H1 (cell line): ENCODE measurements around the gene PPIL3. TPM values are rescaled to one million over a fixed set of nuclear protein-coding genes. Genes with fewer than 3 reads are reported as not detected.

ENCODE experiments used
- CTCF ChIA-PET: fragments of 300-600 bp; sonication (Branson Sonifier 250); formaldehyde crosslinking; loops from one replicate; lab custom pipeline; 2021; ENCODE audit not compliant: partially characterized antibody; lab: Charles Lee
- POLR2A ChIA-PET: fragments of 300-600 bp; sonication (Branson Sonifier 250); formaldehyde crosslinking; loops from one replicate; lab custom pipeline; 2021; ENCODE audit warnings: inconsistent platforms; ENCODE audit not compliant: partially characterized antibody; lab: Charles Lee
- DNase-seq, 2 experiments: peaks; one replicate each; pipeline versions ENCODE4 v3.0.0 to v3.0.0-alpha.2; 2010 to 2022; ENCODE audit warnings: low spot score in 2 of 2, low read depth in 1 of 2, mixed read lengths in 1 of 2
- FAIRE-seq: peaks from 2 replicates; lab custom pipeline; 2011; peaks lifted over from hg19 to GRCh38; lab: Jason Lieb, UNC
- H2AFZ ChIP-seq: 2 replicates; pipeline ENCODE4 v1.8.1; 2012; ENCODE audit warnings: low read length, inconsistent platforms
- H2AK5ac ChIP-seq: 2 replicates; pipeline ENCODE4 v1.6.1; 2013; ENCODE audit warnings: low read depth, low read length
- H2BK120ac ChIP-seq: replicated peaks from 2 replicates; pipeline ENCODE3; 2013; ENCODE audit warnings: low read depth, low read length, inconsistent platforms
- H2BK12ac ChIP-seq: 2 replicates; pipeline ENCODE4 v1.6.1; 2013; ENCODE audit warnings: low read depth, low read length
- H2BK15ac ChIP-seq: 2 replicates; pipeline ENCODE4 v1.6.1; 2013; ENCODE audit warnings: low read length
- H2BK20ac ChIP-seq: 2 replicates; pipeline ENCODE4 v1.6.1; 2013; ENCODE audit warnings: low read length
- H2BK5ac ChIP-seq: 2 replicates; pipeline ENCODE4 v1.6.1; 2013; ENCODE audit warnings: low read depth, low read length
- H3K14ac ChIP-seq: 2 replicates; pipeline ENCODE4 v1.6.1; 2013; ENCODE audit warnings: inconsistent platforms; ENCODE audit not compliant: insufficient read length
- H3K18ac ChIP-seq: 2 replicates; pipeline ENCODE4 v1.6.1; 2013; ENCODE audit warnings: low read length; ENCODE audit errors: extremely low read depth
- H3K23ac ChIP-seq: 2 replicates; pipeline ENCODE4 v1.6.1; 2013; ENCODE audit warnings: inconsistent platforms; ENCODE audit not compliant: insufficient read length
- H3K23me2 ChIP-seq: 2 replicates; pipeline ENCODE4 v1.6.1; 2013; ENCODE audit warnings: low read depth, low read length
- H3K27ac ChIP-seq: 2 replicates; pipeline ENCODE4 v1.6.1; 2011; ENCODE audit warnings: low read depth, low read length, inconsistent platforms
- H3K27me3 ChIP-seq, 4 experiments: replicated peaks in 1 of 4; 1 replicate in 1 of 4; 2 replicates in 3 of 4; pipeline versions ENCODE4 v1.6.1 to v1.8.1; 2011 to 2013; ENCODE audit warnings: low read length in 3 of 4, mild to moderate bottlenecking in 3 of 4, inconsistent platforms in 2 of 4, mixed read lengths in 2 of 4, moderate library complexity in 1 of 4; ENCODE audit not compliant: control insufficient read depth in 3 of 4, insufficient read depth in 3 of 4; ENCODE audit errors: extremely low read depth in 1 of 4
- H3K36me3 ChIP-seq, 4 experiments: 2 replicates each; pipeline versions ENCODE4 v1.6.1 to v1.8.1; 2011 to 2013; ENCODE audit warnings: mild to moderate bottlenecking in 4 of 4, low read length in 3 of 4, moderate library complexity in 2 of 4, control low read depth in 1 of 4, inconsistent platforms in 1 of 4; ENCODE audit not compliant: insufficient read depth in 4 of 4, control insufficient read depth in 2 of 4
- H3K4ac ChIP-seq: replicated peaks from 2 replicates; pipeline ENCODE3; 2013; ENCODE audit warnings: low read length, low read depth, mixed read lengths, inconsistent platforms; ENCODE audit not compliant: insufficient read length
- H3K4me1 ChIP-seq, 4 experiments: replicated peaks in 1 of 4; 1 replicate in 1 of 4; 2 replicates in 3 of 4; pipeline versions ENCODE4 v1.6.1 to v1.8.1; 2011 to 2013; ENCODE audit warnings: low read length in 3 of 4, inconsistent platforms in 2 of 4, mixed read lengths in 1 of 4; ENCODE audit not compliant: insufficient read depth in 4 of 4, control insufficient read depth in 3 of 4
- H3K4me2 ChIP-seq, 2 experiments: 2 replicates each; pipeline versions ENCODE4 v1.6.1 to v1.8.1; 2011 to 2013; ENCODE audit warnings: low read depth in 2 of 2, low read length in 2 of 2, control low read depth in 1 of 2, inconsistent platforms in 1 of 2, mild to moderate bottlenecking in 1 of 2; ENCODE audit not compliant: insufficient read depth in 1 of 2
- H3K4me3 ChIP-seq, 4 experiments: fragments of 200-600, 300-600 bp in 1 of 4; sonication (generic), shearing (Covaris generic), sonication (Bioruptor Twin) in 1 of 4; 2 replicates each; pipeline versions ENCODE4 v1.5.1 to v1.8.1; 2011 to 2016; ENCODE audit warnings: low read length in 4 of 4, low read depth in 3 of 4, control low read depth in 2 of 4, inconsistent platforms in 2 of 4, mild to moderate bottlenecking in 2 of 4, mixed read lengths in 1 of 4, moderate library complexity in 1 of 4; ENCODE audit not compliant: insufficient read depth in 2 of 4; ENCODE audit errors: extremely low read depth in 1 of 4
- H3K56ac ChIP-seq: replicated peaks from 2 replicates; pipeline ENCODE3; 2013; ENCODE audit warnings: low read depth, mild to moderate bottlenecking, mixed read lengths, low read length, inconsistent platforms; ENCODE audit not compliant: insufficient read length
- H3K79me1 ChIP-seq: 2 replicates; pipeline ENCODE4 v1.6.1; 2013; ENCODE audit warnings: low read depth, low read length, control low read depth
- H3K79me2 ChIP-seq, 2 experiments: 2 replicates each; pipeline versions ENCODE4 v1.6.1 to v1.8.1; 2012 to 2013; ENCODE audit warnings: low read length in 2 of 2, mild to moderate bottlenecking in 2 of 2, inconsistent platforms in 1 of 2; ENCODE audit not compliant: insufficient read depth in 2 of 2, control insufficient read depth in 1 of 2
- H3K9ac ChIP-seq, 4 experiments: replicated peaks in 1 of 4; 1 replicate in 1 of 4; 2 replicates in 3 of 4; pipeline versions ENCODE4 v1.6.1 to v1.8.1; 2011 to 2013; ENCODE audit warnings: low read depth in 3 of 4, low read length in 3 of 4, control low read depth in 2 of 4, mild to moderate bottlenecking in 2 of 4, moderate library complexity in 2 of 4, inconsistent platforms in 1 of 4; ENCODE audit errors: extremely low read depth in 1 of 4
- H3K9me3 ChIP-seq, 2 experiments: 2 replicates each; pipeline versions ENCODE4 v1.6.1 to v1.8.1; 2012 to 2013; ENCODE audit warnings: mild to moderate bottlenecking in 2 of 2, moderate library complexity in 2 of 2, control low read depth in 1 of 2, inconsistent platforms in 1 of 2, low read depth in 1 of 2, low read length in 1 of 2, mixed read lengths in 1 of 2; ENCODE audit not compliant: insufficient read depth in 2 of 2
- H4K20me1 ChIP-seq, 2 experiments: replicated peaks in 1 of 2; 2 replicates each; pipeline versions ENCODE3 to v1.8.1; 2011 to 2013; ENCODE audit warnings: inconsistent platforms in 2 of 2, low read length in 2 of 2, mild to moderate bottlenecking in 1 of 2; ENCODE audit not compliant: insufficient read depth in 2 of 2, control insufficient read depth in 1 of 2
- H4K5ac ChIP-seq: 2 replicates; pipeline ENCODE4 v1.6.1; 2013; ENCODE audit warnings: low read length, low read depth, mixed read lengths, inconsistent platforms; ENCODE audit not compliant: insufficient read length
- H4K8ac ChIP-seq: 2 replicates; pipeline ENCODE4 v1.8.0; 2013; ENCODE audit warnings: mild to moderate bottlenecking, moderate library complexity, low read length, inconsistent platforms; ENCODE audit not compliant: insufficient read depth; ENCODE audit errors: extremely low read depth
- H4K91ac ChIP-seq: replicated peaks from 2 replicates; pipeline ENCODE3; 2013; ENCODE audit warnings: low read length, mixed read lengths, inconsistent platforms; ENCODE audit not compliant: insufficient read length
- E2F6 ChIP-seq: IDR thresholded peaks from 2 replicates; pipeline ENCODE4 v1.6.1; 2012; ENCODE audit warnings: inconsistent platforms
- RAD21 ChIP-seq, 2 experiments: IDR thresholded peaks in 1 of 2; conservative IDR thresholded peaks in 1 of 2; 2 replicates each; pipeline ENCODE4 v1.6.1; 2011; ENCODE audit warnings: low read depth in 2 of 2, low read length in 2 of 2, improper control_type of control experiment in 1 of 2, inconsistent platforms in 1 of 2, mild to moderate bottlenecking in 1 of 2, moderate library complexity in 1 of 2
- RXRA ChIP-seq: IDR thresholded peaks from 2 replicates; pipeline ENCODE4 v1.6.1; 2011; ENCODE audit warnings: low read depth, mild to moderate bottlenecking, low read length, moderate library complexity; ENCODE audit not compliant: insufficient read depth
- TBP ChIP-seq: IDR thresholded peaks from 2 replicates; pipeline ENCODE4 v1.6.1; 2011; ENCODE audit warnings: low read depth, low read length, improper control_type of control experiment
- WGBS, 2 experiments: shearing (Covaris generic) in 1 of 2; methylation state at CpG; one replicate each; pipeline versions ENCODE4 v1.1.6 to v1.1.7; 2013 to 2015; ENCODE audit warnings: low lambda C conversion rate in 2 of 2, mixed read lengths in 2 of 2, inconsistent platforms in 1 of 2, low coverage in 1 of 2, missing lambda C conversion rate in 1 of 2; ENCODE audit not compliant: insufficient replicate concordance in 2 of 2, insufficient coverage in 1 of 2, insufficient read length in 1 of 2; ENCODE audit errors: extremely low coverage in 1 of 2, missing lambda C conversion rate in 1 of 2; 5-methylcytosine and 5-hydroxymethylcytosine counted together
- polyA plus RNA-seq, 7 experiments: library from polyadenylated mRNA; depleted of rRNA in 3 of 7; stranded (reverse) in 5 of 7; unstranded in 2 of 7; fragments of >200 nt in 5 of 7; fragments of 200-250 nt in 2 of 7; gene quantifications; 1 replicate in 5 of 7; 2 replicates in 1 of 7; 4 replicates in 1 of 7; pipeline versions ENCODE4 v1.2.1 to v1.2.3, GENCODE V29; 2011 to 2013; ENCODE audit warnings: missing spikeins in 2 of 7, mixed read lengths in 2 of 7
- total RNA-seq: library from RNA; stranded (reverse); fragmentation: NEBNext Ultra II Directional; extraction: Animal tissue kit (Norgen Biotek cat#: 25700); gene quantifications from 2 replicates; pipeline ENCODE4 v1.2.1, GENCODE V29; 2021
- TF ChIP-seq, protein P1 (sequence below): IDR thresholded peaks from 2 replicates; pipeline ENCODE4 v1.6.1; 2012; ENCODE audit warnings: inconsistent platforms

Gene PPIL3
- total and polyA plus RNA-seq, 2 of the 8 experiments (the other 6 are each of a cell fraction or from before 2014, with no cell fraction given) = 30.4 to 48.7 TPM

DNA sequence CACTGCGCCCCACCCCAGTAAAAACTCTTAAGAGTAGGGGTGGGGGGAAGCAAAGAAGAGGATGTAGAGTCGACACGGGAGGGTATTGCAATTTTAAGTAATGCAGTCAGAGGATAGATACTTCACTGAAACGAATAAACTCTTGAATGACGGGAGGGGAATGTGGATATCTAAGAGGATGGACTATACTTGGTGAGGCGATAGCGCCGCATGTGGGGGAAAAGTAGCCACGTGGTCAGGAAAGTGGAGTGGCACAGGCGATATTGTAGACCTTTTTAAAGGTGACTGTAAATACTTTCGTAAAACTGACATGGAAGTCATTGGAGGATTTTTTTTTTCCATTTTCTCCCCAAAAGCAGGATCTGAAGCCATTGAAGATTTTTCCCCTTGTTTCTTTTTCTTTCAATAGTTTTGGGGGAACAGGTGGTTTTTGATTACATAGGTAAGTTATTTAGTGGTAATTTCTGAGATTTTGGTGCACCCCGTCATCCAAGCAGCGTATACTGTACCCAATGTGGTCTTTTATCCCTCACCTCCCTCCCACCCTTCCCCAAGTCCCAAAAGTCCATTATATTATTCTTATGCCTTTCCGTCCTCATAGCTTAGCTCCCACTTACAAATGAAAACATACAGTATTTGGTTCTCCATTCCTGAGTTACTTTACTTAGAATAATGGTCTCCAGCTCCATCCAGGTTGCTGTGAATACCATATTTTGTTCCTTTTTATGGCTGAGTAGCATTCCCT is 38.2 kb downstream of the PPIL3 start:
- H3K36me3 ChIP-seq = peaks cover 17 to 48% (median 31%) of the 10 kb centered on the region in 4 experiments
- H2BK20ac ChIP-seq = no peak overlapping the region
- no peak overlapping the region for H3K4me3 ChIP-seq
- H2BK5ac ChIP-seq = no peak overlapping the region
- H3K27me3 ChIP-seq = no peaks in the 10 kb centered on the region
- no peak overlapping the region for H2AFZ ChIP-seq
- no peak overlapping the region for H3K23ac ChIP-seq
- no peak overlapping the region for H4K91ac ChIP-seq
- no peak overlapping the region for H3K27ac ChIP-seq
- DNase-seq (no peak), FAIRE-seq (no peak)
- ChIA-PET POLR2A (interaction anchor here (1.4 to 3.2 kb wide), 4 partner anchors 14 to 34 kb away, joined by 6 to 14 read pairs (median 7); partner anchors contain the start of gene CLK1), CTCF (interaction anchor here (1.9 kb wide), 1 partner anchor 22 kb away, joined by 7 read pairs; no protein-coding TSS in a partner anchor)
- WGBS, 2 experiments = 93% methylated on average over 14 of the region's 14 CpGs; no CpG with 5 or more reads in 1 of the 2 experiments
- no peaks in the 10 kb centered on the region for H3K9me3 ChIP-seq
- H3K9ac ChIP-seq = no peak overlapping the region
- H2BK15ac ChIP-seq = no peak overlapping the region
- H3K23me2 ChIP-seq = no peaks in the 10 kb centered on the region
- no peak overlapping the region for H2AK5ac ChIP-seq
- H3K18ac ChIP-seq = no peak overlapping the region
- H3K4me1 ChIP-seq = no peaks in the 10 kb centered on the region
- peaks cover 2% of the 10 kb centered on the region in 2 experiments for H4K20me1 ChIP-seq
- H3K56ac ChIP-seq = no peak overlapping the region
- TF ChIP-seq, protein P1, sequence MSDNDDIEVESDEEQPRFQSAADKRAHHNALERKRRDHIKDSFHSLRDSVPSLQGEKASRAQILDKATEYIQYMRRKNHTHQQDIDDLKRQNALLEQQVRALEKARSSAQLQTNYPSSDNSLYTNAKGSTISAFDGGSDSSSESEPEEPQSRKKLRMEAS = no peak
- no peak for TF ChIP-seq TBP
- TF ChIP-seq RXRA = no peak
- TF ChIP-seq E2F6 = no peak
- TF ChIP-seq RAD21 (IDR thresholded peaks at IDR 0.05 in 1 of 2, conservative IDR thresholded peaks at IDR 0.05 in 1 of 2; ENCODE audit: low read depth in 2 of 2, low read length in 2 of 2) = peak in 1 of 2 experiments; percentile 10; a peak in 2 of 4 replicates
- H3K4me2 ChIP-seq = no peak overlapping the region
- no peak overlapping the region for H4K5ac ChIP-seq
- H3K79me2 ChIP-seq = no peaks in the 10 kb centered on the region
- no peak overlapping the region for H3K4ac ChIP-seq
- H2BK12ac ChIP-seq = no peak overlapping the region
- H3K14ac ChIP-seq = no peak overlapping the region
- H3K79me1 ChIP-seq = no peaks in the 10 kb centered on the region
- no peak overlapping the region for H4K8ac ChIP-seq
- no peak overlapping the region for H2BK120ac ChIP-seq
